Measurements from ENCODE around the gene LRMDA.

Gene LRMDA

DNA sequence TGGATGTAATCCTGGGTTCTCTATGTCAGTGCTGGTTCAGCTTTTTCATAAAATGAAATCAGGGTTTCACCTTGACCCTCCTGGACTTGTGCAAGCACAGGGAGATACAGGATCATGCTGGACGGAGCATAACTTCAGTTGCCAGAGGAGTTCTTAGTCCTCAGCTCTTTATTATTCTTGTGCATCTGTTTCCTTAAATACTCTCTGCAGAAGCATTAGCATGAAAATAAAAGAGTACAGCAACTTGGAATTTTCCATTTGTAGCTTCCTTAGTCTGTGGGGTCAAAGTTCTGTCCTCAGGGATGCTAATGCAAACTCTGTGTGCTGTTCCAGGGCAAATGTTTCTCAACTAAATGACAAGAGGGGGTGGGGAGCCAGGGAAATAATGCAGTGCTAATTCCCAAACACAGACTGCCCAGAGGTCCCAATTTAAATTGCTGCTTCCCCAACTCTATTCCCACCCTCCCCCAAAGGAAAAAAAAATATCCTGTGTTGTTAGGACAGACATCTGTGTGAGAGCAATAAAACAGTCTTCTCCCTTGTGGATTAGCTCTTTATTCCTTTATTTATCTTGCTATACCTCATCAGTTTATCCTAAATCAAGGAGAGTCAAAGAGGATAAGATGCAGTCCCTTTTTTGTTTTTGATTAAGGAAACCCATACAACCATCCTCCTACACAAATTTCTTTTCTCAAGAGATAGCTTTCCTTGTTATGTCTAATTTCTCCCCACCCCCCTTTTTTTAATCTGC, 905.0 kb downstream of the LRMDA start:
- Histone ChIP-seq H3K4me3 (no peak overlapping the region), H3K36me3 (replicated peaks) (no peaks in the 10 kb centered on the region), H3K4me1 (peaks cover 15% of the 10 kb centered on the region), H3K9me3 (no peaks in the 10 kb centered on the region), H3K27me3 (ENCODE audit: low read depth) (no peaks in the 10 kb centered on the region)
- DNase-seq (ENCODE audit: low spot score in 2 of 2), result peak; percentile 74 to 88
- in situ Hi-C loops (cut with MboI; ENCODE audit: low sequenced_read_pairs), result no loop called here

- Histone ChIP-seq H3K9me3 (no peaks in the 10 kb centered on the region), H3K36me3 (replicated peaks) (no peaks in the 10 kb centered on the region), H3K4me3 (no peak overlapping the region), H3K27me3 (ENCODE audit: low read depth) (no peaks in the 10 kb centered on the region), H3K4me1 (peaks cover 15% of the 10 kb centered on the region)
- in situ Hi-C loops (cut with MboI; ENCODE audit: low sequenced_read_pairs), result no loop called here
- DNase-seq (ENCODE audit: low spot score in 2 of 2), result no peak
Observed at GRCh38 chr10:76337641-76338040, 906.2 kb downstream of the LRMDA start.

DNA sequence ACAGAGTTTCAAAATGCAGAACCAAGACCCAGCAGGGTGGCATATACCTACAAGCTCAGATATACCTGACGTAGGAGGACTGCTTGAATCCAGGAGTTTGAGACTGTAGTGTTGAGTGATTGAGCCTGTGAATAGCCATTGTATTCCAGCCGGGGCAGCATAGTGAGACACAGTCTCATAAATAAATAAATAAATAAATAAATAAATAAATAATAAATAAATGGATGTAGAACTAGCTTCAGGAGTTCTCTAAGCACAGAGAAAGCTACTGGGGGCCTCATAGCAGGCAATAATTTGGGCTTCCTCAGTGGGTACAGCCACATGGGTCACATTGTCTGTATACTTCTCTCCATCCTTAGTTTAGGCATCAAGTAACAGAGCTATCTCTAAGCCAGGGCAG, 906.8 kb downstream of the LRMDA start:
- Histone ChIP-seq H3K36me3 (replicated peaks) (no peaks in the 10 kb centered on the region), H3K4me3 (no peak overlapping the region), H3K4me1 (peaks cover 15% of the 10 kb centered on the region), H3K27me3 (ENCODE audit: low read depth) (no peaks in the 10 kb centered on the region), H3K9me3 (no peaks in the 10 kb centered on the region)
- in situ Hi-C loops (cut with MboI; ENCODE audit: low sequenced_read_pairs), result no loop called here
- DNase-seq (ENCODE audit: low spot score in 2 of 2), result no peak

- in situ Hi-C loops (cut with MboI; ENCODE audit: low sequenced_read_pairs), result no loop called here
- H3K36me3 ChIP-seq (replicated peaks), result no peaks in the 10 kb centered on the region
- DNase-seq (ENCODE audit: low spot score in 2 of 2), result no peak
Observed at GRCh38 chr10:76341740-76342139, 910.3 kb downstream of the LRMDA start.

DNA sequence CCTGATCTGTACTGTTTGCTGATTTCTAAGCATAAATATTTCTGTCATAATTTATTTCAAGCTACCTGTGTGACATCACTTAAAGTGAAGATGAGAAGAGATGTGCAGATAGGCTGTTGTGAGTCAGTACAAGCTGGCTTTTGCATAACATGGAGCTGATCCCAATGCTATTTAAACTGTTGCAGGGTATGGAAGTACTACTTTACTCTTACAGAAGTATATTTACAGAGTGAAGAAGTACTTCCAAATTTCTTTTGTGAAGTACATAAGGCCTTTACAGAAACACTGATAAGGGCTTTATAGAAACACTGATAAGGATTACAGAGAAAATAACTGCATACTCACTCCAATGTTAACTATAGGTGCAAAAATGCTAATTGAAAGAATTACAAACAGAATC, 911.6 kb downstream of the LRMDA start:
- in situ Hi-C loops (cut with MboI; ENCODE audit: low sequenced_read_pairs), result no loop called here
- no peaks in the 10 kb centered on the region for H3K27me3 ChIP-seq (ENCODE audit: low read depth)
- no peak overlapping the region for H3K4me3 ChIP-seq
- H3K4me1 ChIP-seq, result no peaks in the 10 kb centered on the region
- no peak for DNase-seq (ENCODE audit: low spot score in 2 of 2)
- no peaks in the 10 kb centered on the region for H3K36me3 ChIP-seq (replicated peaks)
- H3K9me3 ChIP-seq, result no peaks in the 10 kb centered on the region

More at GRCh38 chr10:76341740-76342139, 910.3 kb downstream of the LRMDA start:
- Histone ChIP-seq H3K27me3 (ENCODE audit: low read depth) (no peaks in the 10 kb centered on the region), H3K4me1 (peaks cover 4% of the 10 kb centered on the region), H3K4me3 (no peak overlapping the region), H3K9me3 (no peaks in the 10 kb centered on the region)

DNA sequence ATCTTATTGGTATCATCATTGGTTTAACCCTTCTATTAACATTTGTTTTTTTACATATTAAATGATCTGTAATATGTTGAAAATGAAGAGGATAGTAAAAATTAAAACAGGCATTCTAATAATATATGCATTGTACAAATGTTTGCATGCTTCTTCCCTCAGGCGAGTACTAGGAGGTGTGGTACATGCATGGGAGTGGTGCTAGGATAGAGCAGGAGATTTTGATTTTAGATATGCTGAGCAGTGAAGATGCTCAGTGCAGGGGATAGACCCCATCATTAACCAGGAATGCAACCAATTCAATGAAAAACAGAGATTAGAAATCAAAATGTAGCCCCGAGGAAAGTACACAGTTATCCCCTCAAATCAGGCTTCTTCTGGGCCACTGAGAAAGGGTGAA, 916.4 kb downstream of the LRMDA start:
- in situ Hi-C loops (cut with MboI; ENCODE audit: low sequenced_read_pairs), result no loop called here
- DNase-seq (ENCODE audit: low spot score in 2 of 2), result no peak
- Histone ChIP-seq H3K4me3 (no peak overlapping the region), H3K4me1 (no peaks in the 10 kb centered on the region), H3K9me3 (no peaks in the 10 kb centered on the region), H3K27me3 (ENCODE audit: low read depth) (no peaks in the 10 kb centered on the region), H3K36me3 (replicated peaks) (no peaks in the 10 kb centered on the region)

GRCh38 chr10:76350583-76350982, 919.2 kb downstream of the LRMDA start:
- Histone ChIP-seq H3K9me3 (no peaks in the 10 kb centered on the region), H3K27me3 (ENCODE audit: low read depth) (no peaks in the 10 kb centered on the region), H3K4me1 (no peaks in the 10 kb centered on the region), H3K36me3 (replicated peaks) (no peaks in the 10 kb centered on the region), H3K4me3 (no peak overlapping the region)
- DNase-seq (ENCODE audit: low spot score in 2 of 2), result no peak
- in situ Hi-C loops (cut with MboI; ENCODE audit: low sequenced_read_pairs), result no loop called here

DNA sequence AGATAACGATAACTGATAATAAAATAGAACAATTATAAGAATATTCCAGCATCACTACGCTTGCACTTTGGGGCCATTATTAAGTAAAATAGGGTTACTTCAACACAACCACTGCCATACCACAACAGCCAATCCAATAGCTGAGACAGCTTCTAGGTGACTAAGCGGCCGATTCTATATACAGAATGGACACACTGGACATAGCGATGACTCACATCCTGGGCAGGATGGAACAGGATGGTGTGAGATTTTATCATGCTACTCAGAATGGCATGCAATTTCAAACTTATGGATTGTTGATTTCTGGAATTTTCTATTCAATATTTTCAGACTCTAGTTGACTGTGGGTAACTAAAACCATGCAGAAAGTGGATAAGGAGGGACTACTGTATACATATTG, 920.9 kb downstream of the LRMDA start:
- no peaks in the 10 kb centered on the region for H3K36me3 ChIP-seq (replicated peaks)
- no peak overlapping the region for H3K4me3 ChIP-seq
- H3K9me3 ChIP-seq, result no peaks in the 10 kb centered on the region
- DNase-seq (ENCODE audit: low spot score in 2 of 2), result no peak
- in situ Hi-C loops (cut with MboI; ENCODE audit: low sequenced_read_pairs), result no loop called here
- no peaks in the 10 kb centered on the region for H3K27me3 ChIP-seq (ENCODE audit: low read depth)
- no peaks in the 10 kb centered on the region for H3K4me1 ChIP-seq

GRCh38 chr10:76353237-76353851, 921.9 kb downstream of the LRMDA start:
- in situ Hi-C loops (cut with MboI; ENCODE audit: low sequenced_read_pairs), result no loop called here
- H3K27me3 ChIP-seq (ENCODE audit: low read depth), result no peaks in the 10 kb centered on the region
- no peak for DNase-seq (ENCODE audit: low spot score in 2 of 2)
- no peaks in the 10 kb centered on the region for H3K36me3 ChIP-seq (replicated peaks)
- no peaks in the 10 kb centered on the region for H3K9me3 ChIP-seq
- H3K4me3 ChIP-seq, result no peak overlapping the region
- no peaks in the 10 kb centered on the region for H3K4me1 ChIP-seq

DNA sequence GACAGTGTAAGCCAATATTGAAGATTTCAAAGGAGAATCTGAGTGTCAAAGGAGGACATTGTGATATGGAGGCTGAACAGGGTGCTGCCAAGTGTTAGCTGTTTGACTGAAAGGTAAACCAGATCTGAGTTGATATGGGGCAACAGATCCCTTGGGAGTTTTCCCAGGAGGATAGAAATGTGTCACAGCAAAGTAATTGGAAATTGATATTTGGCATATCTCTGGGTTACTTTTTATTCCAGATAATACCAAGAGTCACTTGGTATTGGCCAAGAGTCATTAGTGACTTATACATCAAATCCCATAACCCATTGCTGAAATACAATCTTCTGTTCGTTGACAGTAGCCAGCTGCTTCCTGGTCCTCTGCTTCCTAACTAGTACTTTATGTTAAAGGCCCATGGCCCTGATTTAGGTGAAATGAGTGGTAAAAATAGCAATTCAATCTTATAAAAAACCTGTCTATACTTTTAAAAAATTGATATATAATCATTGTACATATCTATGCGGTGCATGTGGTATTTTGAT, 922.9 kb downstream of the LRMDA start:
- Histone ChIP-seq H3K36me3 (replicated peaks) (no peaks in the 10 kb centered on the region), H3K4me3 (no peak overlapping the region), H3K4me1 (no peaks in the 10 kb centered on the region), H3K27me3 (ENCODE audit: low read depth) (no peaks in the 10 kb centered on the region), H3K9me3 (no peaks in the 10 kb centered on the region)
- in situ Hi-C loops (cut with MboI; ENCODE audit: low sequenced_read_pairs), result no loop called here
- DNase-seq (ENCODE audit: low spot score in 2 of 2), result no peak

GRCh38 chr10:76354921-76355320, 923.5 kb downstream of the LRMDA start:
- H3K9me3 ChIP-seq, result no peaks in the 10 kb centered on the region
- DNase-seq (ENCODE audit: low spot score in 2 of 2), result no peak
- H3K27me3 ChIP-seq (ENCODE audit: low read depth), result no peaks in the 10 kb centered on the region
- H3K36me3 ChIP-seq (replicated peaks), result no peaks in the 10 kb centered on the region
- no peaks in the 10 kb centered on the region for H3K4me1 ChIP-seq
- in situ Hi-C loops (cut with MboI; ENCODE audit: low sequenced_read_pairs), result no loop called here
- H3K4me3 ChIP-seq, result no peak overlapping the region

- no peaks in the 10 kb centered on the region for H3K9me3 ChIP-seq
- DNase-seq (ENCODE audit: low spot score in 2 of 2), result no peak
- no peaks in the 10 kb centered on the region for H3K4me1 ChIP-seq
- H3K4me3 ChIP-seq, result no peak overlapping the region
- H3K36me3 ChIP-seq (replicated peaks), result no peaks in the 10 kb centered on the region
- in situ Hi-C loops (cut with MboI; ENCODE audit: low sequenced_read_pairs), result no loop called here
- H3K27me3 ChIP-seq (ENCODE audit: low read depth), result no peaks in the 10 kb centered on the region
Observed at GRCh38 chr10:76356557-76356956, 925.1 kb downstream of the LRMDA start.

DNA sequence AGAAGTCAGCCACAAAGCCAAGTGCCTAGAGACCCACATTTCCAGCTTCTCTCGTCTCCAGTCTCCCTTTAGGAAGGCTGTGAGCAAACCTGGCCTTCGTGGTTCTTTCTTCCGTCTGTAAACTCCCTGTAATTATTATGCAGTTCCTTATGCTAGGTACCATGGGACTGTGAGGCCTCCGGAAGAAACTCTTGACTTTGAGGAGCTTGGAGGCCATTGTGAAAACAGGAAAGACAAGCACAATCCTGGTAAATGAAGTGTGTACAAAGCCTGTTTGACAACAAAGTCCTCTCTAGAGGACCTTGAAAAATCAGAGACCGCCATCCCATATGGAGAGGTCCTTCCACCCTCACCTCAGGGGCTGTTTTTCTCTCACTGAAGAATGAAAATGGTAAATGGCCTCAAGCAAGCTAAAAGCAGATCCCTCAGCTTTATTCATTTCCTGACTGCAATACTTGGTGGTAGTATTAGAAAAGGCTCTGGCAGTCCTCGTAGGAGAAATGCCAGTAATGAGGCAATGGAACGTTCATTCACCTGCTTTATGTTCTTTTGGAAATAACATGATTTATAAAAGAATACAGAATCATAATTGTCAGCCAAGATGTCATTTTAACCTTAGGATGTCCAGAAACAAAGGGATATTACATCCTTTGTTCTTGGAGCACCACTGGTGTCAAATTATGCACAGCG, 926.4 kb downstream of the LRMDA start:
- no peak overlapping the region for H3K4me3 ChIP-seq
- no peaks in the 10 kb centered on the region for H3K27me3 ChIP-seq (ENCODE audit: low read depth)
- DNase-seq (ENCODE audit: low spot score in 2 of 2), result no peak
- no peaks in the 10 kb centered on the region for H3K36me3 ChIP-seq (replicated peaks)
- in situ Hi-C loops (cut with MboI; ENCODE audit: low sequenced_read_pairs), result no loop called here
- H3K4me1 ChIP-seq, result no peaks in the 10 kb centered on the region
- no peaks in the 10 kb centered on the region for H3K9me3 ChIP-seq

DNA sequence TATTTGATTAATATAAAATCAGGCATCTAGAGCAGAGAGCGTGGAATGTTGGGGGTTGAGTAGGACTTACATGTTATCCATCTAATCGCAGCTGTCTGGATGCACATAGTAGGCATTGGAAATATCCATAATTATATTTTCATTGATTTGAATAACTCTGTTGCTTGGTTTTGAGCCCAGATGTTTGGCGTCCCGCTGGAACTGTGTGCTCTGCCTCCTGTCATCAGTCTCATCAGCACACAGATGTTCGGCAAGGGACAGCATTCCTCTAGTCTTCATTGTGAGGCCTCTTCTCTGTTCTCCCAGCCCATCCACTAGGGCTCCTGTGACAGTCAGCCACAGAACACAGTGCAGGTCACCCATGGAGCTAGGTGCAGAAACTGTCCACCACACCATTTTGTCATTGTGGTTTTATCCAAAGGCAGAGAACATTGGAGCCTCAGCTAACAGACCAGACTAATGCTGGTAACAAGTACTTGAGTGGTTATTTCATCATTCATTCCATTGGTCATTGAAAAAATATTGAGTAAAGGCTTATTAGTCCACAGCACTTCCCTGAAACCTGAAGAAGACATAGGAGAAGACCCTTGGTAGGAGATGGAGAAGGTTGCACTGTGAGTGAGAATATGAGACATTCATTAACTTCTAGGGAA, 927.4 kb downstream of the LRMDA start:
- no peaks in the 10 kb centered on the region for H3K27me3 ChIP-seq (ENCODE audit: low read depth)
- no peak for DNase-seq (ENCODE audit: low spot score in 2 of 2)
- no peaks in the 10 kb centered on the region for H3K4me1 ChIP-seq
- no peaks in the 10 kb centered on the region for H3K9me3 ChIP-seq
- no peaks in the 10 kb centered on the region for H3K36me3 ChIP-seq (replicated peaks)
- in situ Hi-C loops (cut with MboI; ENCODE audit: low sequenced_read_pairs), result no loop called here
- no peak overlapping the region for H3K4me3 ChIP-seq

All from HAP-1 (cell line).